ENCODE data around the gene GGA2.
"Not testable (repeated sequence)": the region's sequence is repeated elsewhere in the genome, so short reads cannot be mapped to it uniquely, and the experiment has no call there.

Gene GGA2, protein sequence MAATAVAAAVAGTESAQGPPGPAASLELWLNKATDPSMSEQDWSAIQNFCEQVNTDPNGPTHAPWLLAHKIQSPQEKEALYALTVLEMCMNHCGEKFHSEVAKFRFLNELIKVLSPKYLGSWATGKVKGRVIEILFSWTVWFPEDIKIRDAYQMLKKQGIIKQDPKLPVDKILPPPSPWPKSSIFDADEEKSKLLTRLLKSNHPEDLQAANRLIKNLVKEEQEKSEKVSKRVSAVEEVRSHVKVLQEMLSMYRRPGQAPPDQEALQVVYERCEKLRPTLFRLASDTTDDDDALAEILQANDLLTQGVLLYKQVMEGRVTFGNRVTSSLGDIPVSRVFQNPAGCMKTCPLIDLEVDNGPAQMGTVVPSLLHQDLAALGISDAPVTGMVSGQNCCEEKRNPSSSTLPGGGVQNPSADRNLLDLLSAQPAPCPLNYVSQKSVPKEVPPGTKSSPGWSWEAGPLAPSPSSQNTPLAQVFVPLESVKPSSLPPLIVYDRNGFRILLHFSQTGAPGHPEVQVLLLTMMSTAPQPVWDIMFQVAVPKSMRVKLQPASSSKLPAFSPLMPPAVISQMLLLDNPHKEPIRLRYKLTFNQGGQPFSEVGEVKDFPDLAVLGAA

DNA sequence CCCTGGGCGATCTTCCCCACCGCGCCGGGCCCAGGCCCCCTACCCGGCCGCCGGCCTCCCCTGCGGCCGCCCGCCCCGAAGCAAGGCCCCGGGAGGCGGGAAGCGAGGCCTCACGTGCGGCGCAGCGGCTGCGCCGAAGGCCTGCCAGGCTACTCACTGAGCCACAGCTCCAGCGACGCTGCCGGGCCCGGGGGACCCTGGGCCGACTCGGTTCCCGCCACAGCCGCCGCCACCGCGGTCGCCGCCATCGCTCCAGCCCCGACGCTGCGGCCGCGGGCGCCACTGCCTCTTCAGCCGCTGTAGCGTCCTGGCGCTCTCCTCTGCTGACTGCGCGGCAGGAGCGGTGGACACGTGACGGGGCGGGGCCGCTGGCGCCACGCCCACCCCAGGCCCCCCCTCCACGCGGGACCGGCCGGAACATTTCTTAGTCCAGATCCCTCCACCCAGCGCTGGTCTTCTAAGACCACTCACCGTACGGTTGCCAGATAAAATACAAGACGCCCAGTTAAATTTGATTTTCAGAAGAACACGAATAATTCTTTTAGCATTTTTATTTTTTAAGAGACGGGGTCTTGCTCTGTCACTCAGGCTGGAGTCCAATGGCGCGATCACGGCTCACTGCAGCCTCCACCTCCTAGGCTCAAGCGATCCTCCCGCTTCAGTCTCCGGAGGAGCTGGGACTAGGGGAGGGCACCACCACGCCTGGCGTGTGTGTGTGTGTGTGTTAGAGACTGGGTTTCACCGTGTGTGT, at the start of gene GGA2:
TSS of gene GGA2 (minus strand) at position 331 of the 751 bp plus-strand sequence. CDS start at position 248, 83 bp downstream.
- DNase-seq, result peak; percentile 84

DNA sequence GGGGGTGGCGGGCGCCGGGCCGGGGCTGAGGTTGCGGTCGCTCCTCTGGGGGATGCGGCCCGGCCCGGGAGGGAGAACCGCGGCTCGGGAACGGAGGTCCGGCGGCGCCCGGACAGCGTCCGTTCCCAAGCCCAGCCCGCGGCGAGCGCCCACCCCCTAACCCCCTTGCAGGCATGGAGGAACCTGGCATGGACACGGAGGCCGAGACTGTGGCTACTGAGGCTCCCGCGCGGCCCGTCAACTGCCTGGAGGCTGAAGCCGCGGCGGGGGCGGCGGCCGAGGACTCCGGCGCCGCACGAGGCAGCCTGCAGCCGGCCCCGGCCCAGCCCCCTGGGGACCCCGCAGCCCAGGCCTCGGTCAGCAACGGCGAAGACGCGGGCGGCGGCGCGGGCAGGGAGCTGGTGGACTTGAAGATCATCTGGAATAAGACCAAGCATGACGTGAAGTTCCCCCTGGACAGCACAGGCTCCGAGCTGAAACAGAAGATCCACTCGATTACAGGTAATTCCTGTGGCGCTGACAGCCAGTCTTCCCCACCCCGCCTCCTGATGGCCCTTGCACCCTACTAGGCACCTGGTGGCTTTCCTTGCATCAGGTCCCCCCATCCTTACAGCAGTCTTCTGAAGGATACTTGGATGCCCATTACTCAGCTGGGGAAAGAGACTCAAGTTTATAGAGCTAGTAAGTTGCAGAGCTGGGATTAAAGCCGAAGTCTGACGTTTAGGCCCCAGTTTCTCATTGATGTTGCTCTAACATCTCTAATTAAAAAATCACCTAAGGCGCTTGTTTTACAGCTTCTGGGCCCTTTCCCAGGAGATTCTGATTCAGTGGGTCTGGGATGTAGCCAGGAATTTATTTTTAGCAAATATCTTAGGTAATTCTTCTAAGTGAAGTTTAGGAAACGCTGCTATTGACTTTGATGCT, 47.7 kb upstream of the GGA2 start:
- DNase-seq, result no peak

DNA sequence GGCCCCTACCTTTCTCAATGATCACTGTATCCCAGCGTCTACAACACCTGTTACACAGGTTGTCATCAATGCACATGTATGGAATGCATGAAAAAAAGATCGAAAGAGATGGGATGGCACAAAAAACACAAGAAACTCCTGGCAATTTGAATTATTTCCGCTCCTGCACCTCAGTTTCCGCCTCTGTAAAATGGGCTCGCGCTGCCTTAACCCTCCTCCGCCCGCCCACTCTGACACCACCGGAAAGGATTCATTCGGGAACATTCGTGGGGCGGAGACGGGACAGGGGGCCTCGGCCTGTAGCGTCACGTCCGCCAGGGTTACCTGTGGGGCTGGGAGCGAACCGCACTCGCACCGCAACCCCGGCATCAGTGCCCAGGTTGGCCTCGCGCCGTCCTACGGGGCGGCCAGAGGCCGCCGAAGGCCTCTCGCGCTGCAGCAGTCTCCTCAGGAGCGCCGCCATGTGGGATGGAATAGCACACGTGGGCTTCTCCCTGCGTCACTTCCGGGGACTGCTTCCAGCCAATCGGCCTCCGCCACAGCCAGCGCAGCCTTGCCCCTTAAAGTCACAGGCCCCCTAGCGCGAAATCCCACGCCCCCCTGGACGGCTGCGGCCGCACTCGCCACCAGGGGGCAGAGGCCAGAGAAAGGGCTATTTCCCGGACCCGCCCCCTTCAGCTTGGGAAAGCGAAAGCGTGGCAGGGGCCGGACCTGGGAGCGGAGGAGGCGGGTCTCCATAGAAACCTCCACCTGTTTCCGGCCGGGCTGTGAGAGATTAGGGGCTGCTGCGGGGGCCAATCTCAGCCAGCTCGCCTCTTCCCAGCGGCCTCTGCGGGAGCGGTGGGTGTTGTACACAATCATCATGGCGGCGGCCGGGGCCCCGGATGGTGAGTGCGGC, 46.8 kb upstream of the GGA2 start, which contains the start of the genes EARS2 and UBFD1:
TSS of gene EARS2 (minus strand) at position 470 of the 898 bp plus-strand sequence. CDS start at position 463, 7 bp downstream.
TSS of gene UBFD1 (plus strand) at position 847 of the 898 bp plus-strand sequence. CDS start at position 863, 16 bp downstream.
- peak; percentile 96 for DNase-seq

DNA sequence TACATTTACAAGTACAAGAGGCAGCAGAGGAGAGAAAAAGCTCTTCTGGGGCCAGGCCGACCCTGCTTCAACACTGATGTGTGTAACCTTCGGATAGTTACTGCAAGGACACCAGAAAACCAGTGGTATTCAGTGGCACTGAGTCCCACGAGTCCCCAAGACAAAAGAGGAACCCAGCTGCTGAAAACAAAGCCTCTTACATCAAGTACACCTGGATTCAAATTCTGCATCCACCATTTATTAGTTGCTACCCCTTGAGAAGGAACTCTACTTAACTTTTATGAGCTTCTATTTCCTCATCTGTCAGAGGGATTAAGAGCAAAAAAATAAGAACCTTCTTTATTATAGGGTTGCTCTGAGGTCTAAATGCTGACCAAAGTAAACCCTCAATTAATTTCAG, 44.2 kb upstream of the GGA2 start:
- no peak for DNase-seq

DNA sequence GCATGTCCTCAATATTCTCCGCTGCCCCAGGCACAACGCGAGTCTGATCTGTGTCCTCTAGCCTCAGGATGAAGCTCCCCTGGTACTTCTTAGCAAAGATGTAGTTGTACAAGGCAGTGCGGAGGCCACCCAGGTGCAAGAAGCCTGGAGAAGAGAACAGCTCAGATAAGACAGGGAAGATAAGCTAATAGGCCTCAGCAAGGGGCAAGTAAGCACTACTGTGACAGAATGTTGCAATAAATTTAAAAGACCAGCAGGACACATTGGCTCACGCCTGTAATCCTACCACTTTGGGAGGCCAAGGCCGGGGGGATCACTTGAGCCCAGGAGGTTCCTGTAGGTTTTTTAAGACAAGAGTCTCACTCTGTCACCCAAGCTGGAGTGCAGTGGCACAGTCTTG, 41.9 kb upstream of the GGA2 start:
- no peak for DNase-seq

DNA sequence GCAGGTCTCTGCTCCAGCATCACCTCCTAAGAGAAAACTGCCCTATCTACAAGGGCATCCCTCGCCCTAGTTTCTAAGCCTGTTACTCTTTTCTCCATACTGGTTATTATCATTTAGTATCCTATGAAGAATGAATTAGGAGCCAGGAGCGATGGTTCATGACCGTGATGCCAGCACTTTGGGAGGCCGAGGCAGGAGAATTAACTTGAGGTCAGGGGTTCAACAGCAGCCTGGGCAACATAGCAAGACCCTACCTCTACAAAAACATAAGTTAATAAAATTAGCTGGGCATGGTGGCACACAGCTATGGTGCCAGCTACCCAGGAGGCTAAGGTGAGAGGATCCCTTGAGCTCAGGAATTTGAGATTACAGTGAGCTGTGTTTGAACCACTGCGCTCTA, 39.6 kb upstream of the GGA2 start:
- DNase-seq, result no peak

DNA sequence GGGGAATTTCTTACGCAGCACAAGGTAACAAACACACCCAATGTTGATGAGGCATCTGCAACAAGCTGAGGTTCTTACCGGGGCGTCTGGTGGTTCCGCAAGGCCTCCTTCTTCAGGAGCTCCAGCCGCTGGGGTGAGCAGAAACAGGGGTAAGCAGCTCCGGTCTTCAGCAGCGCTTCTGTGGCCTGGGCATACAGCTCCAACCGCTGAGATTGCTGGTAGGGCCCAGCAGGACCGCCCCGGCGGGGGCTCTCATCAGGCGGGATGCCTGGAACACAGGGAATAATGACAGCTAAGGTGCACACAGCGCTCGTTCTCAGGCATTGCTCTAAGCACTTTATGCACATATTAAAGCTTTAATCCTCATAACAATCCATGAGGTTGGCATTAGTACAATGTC, 34.1 kb upstream of the GGA2 start:
- no peak for DNase-seq

DNA sequence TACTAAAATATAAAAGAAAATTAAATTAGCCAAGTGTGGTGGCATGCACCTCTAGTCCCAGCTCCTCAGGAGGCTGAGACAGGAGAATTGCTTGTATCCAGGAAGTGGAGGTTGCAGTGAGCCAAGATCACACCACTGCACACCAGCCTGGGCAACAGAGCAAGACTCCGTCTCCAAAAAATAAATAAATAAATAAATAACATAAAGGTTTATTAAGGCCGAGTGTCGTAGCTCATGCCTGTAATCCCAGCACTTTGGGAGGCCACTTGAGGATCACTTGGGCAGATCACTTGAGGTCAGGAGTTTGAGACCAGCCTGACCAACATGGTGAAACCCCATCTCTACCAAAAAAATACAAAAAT, 30.5 kb upstream of the GGA2 start:
- not testable (repeated sequence) for DNase-seq

DNA sequence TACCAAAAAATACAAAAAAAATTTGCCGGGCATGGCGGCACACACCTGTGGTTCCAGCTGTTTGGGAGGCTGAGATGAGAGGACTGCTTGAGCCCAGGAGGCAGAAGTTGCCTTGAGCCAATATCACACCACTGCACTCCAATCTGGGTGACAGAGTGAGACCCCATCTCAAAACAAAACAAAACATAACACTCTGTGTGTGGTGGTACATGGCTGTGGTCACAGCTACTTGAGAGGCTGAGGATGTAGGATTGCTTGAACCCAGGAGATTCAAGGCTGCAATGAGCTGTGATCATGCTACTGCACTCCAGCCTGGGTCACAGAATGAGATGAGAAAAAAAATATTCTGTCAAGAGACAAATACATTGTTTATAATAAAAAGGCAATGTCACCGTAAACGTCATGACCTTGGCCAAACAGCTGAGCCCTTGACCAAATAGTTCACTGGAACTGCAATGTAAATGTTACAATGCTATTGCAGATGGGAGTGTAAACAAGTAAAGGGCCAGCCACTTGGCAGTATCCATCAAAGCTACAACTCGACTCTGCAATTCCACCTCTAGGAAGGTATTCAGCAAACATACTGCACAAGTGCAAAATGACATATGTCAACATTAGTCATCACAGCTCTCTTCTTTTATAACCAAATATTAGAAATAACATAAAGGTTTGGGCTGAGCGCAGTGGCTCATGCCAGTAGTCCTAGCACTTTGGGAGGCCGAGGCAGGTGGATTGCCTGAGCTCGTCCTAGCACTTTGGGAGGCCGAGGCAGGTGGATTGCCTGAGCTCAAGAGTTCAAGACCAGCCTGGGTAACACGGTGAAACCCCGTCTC, 29.9 kb upstream of the GGA2 start:
- DNase-seq, result no peak

DNA sequence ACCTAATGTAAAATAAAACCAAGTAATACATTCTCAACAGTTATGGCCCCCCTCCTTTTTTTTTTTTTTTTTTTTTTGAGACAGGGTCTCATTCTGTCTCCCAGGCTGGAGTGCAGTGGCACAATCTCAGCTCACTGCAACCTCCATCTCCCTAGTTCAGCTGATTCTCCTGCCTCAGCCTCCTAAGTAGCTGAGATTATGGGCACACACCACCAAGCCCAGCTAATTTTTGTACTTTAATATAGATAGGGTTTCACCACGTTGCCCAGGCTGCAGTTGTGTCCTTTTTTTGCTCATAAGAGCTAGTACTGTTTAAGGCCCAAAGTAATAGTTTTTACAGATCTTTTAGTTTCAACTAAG, 28.6 kb upstream of the GGA2 start:
- DNase-seq, result no peak

DNA sequence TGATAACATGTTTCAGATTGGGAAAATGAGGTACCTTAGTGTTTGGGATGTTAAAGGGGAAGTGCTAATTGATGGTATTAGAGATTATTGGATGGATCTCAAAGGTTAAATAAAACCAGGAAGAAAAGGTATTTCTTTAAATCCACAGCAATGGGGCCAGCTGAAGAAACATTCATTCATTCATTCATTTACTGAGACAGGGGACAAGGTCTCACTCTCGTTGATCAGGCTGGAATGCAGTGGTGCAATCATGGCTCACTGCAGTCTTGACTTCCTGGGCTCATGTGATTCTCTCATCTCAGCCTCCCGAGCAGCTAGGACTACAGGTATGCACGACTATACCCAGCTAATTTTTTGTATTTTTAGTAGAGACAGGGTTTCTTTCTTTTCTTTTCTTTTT, 27.1 kb upstream of the GGA2 start:
- DNase-seq, result no peak

DNA sequence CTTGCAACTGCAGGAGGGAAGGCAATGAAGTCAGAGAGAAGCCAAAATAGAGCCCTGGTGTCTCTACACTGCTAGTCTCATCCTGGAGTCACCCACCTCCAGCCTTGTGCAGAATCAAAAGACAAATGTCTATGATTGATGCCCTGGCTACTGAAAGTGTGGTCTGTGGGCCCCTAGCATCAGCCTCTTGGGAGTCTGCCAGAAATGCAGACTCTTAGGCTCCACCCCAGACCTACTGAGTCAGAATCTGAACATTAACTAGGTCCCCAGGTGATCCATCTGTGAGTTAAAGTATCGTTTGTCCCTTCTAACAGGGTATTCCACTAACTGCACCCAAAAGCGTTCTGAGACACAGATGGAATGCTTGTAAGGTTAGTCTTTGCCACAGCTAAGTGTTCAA, 25.6 kb upstream of the GGA2 start:
- DNase-seq, result no peak

DNA sequence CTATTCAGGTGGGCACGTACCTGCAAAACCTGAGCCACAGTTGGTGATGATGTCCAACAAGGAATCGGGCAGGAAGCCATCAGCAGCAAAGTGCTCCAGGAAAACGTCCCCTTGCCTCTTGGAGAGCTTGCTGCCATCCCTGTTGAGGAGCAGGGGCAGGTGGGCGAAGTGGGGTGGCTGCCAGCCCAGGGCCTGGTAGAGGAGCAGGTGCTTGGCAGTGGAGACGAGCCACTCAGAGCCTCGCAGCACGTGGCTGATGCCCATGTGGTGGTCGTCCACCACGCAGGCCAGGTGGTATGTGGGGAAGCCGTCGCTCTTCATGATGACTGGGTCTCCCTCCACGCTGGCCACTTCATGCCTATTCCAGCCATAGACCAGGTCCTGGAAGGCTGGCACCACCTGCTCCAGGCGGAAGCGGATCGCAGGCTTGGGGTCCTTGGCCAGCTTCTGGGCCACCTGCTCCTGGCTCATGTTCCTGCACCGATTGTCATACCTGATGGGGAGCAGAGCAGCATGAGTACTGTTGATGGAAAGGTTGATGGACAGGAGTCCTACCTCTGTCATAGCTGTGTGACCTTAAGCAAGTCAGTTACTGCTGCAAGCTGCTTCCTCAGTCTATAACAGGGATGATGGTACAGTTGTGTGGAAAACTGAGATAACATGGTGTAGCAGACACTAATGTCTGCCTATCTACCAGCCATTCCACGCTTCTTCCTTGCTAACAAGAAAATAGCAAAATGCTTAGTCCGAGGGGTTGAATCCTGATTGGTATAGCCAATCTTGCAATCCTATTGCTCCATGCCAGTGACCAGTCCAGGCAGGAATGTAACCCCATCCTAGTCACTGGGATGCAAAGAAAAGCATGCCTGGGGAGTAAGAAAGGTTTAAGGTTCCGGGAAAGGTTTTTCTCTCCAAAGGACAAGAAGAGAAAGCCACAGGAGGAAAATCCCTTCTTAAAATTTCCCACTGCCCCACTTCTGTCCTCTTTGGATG, 24.9 kb upstream of the GGA2 start:
- no peak for DNase-seq

DNA sequence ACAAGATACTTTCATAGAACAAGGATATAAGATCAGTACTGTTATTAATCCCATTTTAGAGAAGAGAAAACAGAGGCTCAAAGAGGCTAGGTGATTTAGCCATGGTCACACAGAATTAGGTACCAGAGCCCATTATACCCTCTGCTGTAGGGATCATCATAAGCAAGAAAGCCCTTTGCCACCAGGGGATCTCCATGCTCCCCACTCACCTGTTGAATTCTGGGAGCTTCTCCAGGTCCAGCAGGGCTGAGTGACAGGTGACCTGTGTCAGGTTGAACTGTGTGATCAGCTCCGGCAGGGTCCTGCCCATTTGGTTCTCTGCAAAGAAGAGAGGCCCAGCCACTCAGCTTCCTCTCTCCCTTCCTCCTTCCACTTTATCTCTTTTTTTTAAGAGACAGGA, 22.2 kb upstream of the GGA2 start:
- DNase-seq, result no peak

DNA sequence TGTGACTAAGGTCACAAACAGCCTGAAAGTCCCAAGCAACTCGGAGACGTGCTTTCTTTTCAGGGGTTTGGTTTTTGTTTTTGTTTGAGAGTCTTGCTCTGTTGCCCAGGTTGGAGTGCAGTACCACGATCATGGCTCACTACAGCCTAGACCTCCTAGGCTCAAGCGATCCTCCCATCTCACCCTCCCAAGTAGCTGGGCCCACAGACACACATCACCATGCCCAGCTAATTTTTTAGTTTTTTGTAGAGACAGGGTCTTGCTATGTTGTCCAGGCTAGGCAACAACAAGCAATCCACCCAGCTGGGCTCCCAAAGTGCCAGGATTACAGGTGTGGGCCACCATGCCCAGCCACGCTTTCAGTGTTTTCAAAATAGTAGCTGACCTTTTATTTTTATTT, 19.8 kb upstream of the GGA2 start:
- no peak for DNase-seq

DNA sequence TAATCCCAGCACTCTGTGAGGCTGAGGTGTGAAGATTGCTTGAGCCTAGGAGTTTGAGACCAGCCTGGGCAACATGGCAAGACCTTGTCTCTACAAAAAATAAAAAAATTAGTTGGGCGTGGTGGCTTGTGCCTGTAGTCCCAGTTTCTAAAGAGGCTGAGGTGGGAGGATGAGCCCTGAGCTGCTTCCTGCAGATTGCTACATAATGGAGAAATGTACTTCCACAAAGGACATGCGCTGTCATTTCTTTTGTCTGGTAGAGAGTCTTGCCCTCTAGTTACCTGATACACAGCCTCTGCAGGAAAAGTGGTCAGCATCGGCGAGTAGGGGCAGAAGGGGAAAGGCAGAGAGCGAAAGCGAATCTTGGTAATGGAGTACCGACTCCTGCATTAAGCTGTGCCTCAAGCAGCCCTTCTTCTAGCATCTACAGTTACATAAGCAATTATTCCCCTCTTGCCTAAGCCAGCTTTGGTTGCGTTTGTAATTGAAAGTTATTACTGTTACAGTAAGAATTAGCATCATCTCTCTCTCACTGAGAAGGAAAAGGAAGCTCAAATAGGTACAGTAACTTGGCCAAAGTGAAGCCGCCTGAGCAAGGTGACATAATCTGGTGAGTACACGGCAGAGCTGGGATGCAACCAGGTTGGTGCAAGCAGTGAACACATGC, 18.5 kb upstream of the GGA2 start:
- DNase-seq, result no peak

DNA sequence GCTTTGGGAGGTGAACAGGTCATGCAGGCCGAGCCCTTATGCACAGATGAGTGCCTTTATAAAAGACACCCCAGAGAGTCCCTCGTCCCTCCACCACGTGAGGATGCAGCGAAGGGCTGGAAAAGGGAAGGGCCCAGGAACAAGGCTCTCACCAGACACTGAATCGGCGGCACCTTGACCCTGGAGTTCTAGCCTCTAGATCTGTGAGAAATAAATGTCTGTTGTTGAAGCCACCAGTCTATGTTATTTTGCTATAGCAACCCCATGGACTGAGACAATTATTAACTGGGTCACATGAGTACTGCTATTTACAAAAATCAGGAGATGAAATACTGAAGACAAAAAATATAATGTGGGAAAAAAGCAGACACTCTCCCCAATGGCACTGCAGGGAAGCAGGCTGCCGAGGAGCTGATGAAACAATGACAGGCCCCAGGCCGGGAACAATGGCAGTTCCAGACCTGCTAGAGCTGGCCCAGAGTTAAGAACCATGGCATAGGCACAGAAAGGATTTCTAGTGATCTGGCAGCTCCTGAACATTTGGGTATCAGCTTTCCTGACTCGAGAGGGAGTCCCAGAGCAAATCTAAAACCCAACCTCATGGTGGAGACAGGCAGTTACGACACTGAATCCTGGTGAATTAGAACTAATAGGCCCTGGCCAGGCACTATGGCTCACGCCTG, 17.8 kb upstream of the GGA2 start:
- no peak for DNase-seq

DNA sequence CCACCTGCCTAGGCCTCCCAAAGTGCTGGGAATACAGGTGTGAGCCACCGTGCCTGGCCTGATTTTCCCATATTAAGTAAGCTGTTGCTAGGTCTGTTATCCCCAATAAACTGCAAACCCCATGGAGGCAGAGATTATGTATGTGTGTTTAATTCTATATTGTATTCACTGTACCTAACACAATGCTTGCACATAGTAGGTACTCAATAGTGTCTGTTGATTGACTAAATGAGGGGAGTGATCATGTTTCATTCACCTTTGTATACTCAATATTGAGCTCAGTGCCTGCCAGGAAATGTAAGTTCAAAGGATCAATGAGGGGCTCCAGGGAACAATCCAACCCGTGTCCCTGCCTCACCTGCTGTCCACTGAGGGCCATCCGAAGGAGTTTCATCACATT, 14.6 kb upstream of the GGA2 start:
- no peak for DNase-seq

All from CD4-positive, alpha-beta T cell treated with Interleukin-17A for 4 hours (primary cell).